T-helper 2 cell (primary cell): ENCODE measurements around the gene ZNF276.
"Not testable (repeated sequence)": the region's sequence is repeated elsewhere in the genome, so short reads cannot be mapped to it uniquely, and the experiment has no call there.

Experiments used
- DNase-seq, 5 experiments: peaks; one replicate each; pipeline versions ENCODE4 v3.0.0 to v3.0.0-alpha.2; 2012 to 2022

Gene ZNF276

GRCh38 chr16:89738538-89739317, 17.4 kb downstream of the ZNF276 start:
- DNase-seq, result no peak

- no peak for DNase-seq
Measured at GRCh38 chr16:89739383-89739782, 18.0 kb downstream of the ZNF276 start.

GRCh38 chr16:89741342-89742014, 20.1 kb downstream of the ZNF276 start:
- DNase-seq, result no peak

- no peak for DNase-seq
Measured at GRCh38 chr16:89742948-89743347, 21.6 kb downstream of the ZNF276 start.

GRCh38 chr16:89744813-89745212, 23.5 kb downstream of the ZNF276 start:
- DNase-seq, result no peak

- no peak for DNase-seq
Measured at GRCh38 chr16:89746043-89746442, 24.7 kb downstream of the ZNF276 start.

- DNase-seq, result no peak
Measured at GRCh38 chr16:89748076-89748475, 26.7 kb downstream of the ZNF276 start.

GRCh38 chr16:89748921-89749320, 27.6 kb downstream of the ZNF276 start:
- no peak for DNase-seq

GRCh38 chr16:89749637-89750036, 28.3 kb downstream of the ZNF276 start:
- DNase-seq, result no peak

- DNase-seq, result peak in 2 of 5 experiments; percentile 10 to 50
Measured at GRCh38 chr16:89759746-89760340, 38.5 kb downstream of the ZNF276 start.

- peak in 1 of 5 experiments; percentile 57 for DNase-seq
Measured at GRCh38 chr16:89761304-89761922, 40.1 kb downstream of the ZNF276 start.

- peak in 2 of 5 experiments; percentile 9 to 84 for DNase-seq
Measured at GRCh38 chr16:89764711-89765201, 43.4 kb downstream of the ZNF276 start.

GRCh38 chr16:89765292-89765830, 44.0 kb downstream of the ZNF276 start:
- DNase-seq, result no peak

- no peak for DNase-seq
Measured at GRCh38 chr16:89770367-89770766, 49.0 kb downstream of the ZNF276 start.

GRCh38 chr16:89775223-89775622, 53.9 kb downstream of the ZNF276 start:
- DNase-seq, result no peak

GRCh38 chr16:89778211-89778610, 56.9 kb downstream of the ZNF276 start:
- DNase-seq, result not testable (repeated sequence)

GRCh38 chr16:89779231-89779908, 58.0 kb downstream of the ZNF276 start:
- no peak for DNase-seq

- DNase-seq, result no peak
Measured at GRCh38 chr16:89779909-89780305, 58.6 kb downstream of the ZNF276 start.

- no peak for DNase-seq
Measured at GRCh38 chr16:89782489-89782888, 61.2 kb downstream of the ZNF276 start.

- DNase-seq, result not testable (repeated sequence)
Measured at GRCh38 chr16:89783952-89784351, 62.6 kb downstream of the ZNF276 start.

GRCh38 chr16:89784406-89784805, 63.1 kb downstream of the ZNF276 start:
- DNase-seq, result peak in 2 of 5 experiments; percentile 22 to 73

GRCh38 chr16:89785523-89786155, 64.3 kb downstream of the ZNF276 start:
- DNase-seq, result peak in 3 of 5 experiments; percentile 28 to 93 (median 73)
